ENCODE data around the gene BTNL2. TPM values are rescaled to one million over a fixed set of nuclear protein-coding genes. Genes with fewer than 3 reads are reported as not detected.

Gene BTNL2
- total and polyA plus RNA-seq, 9 of the 15 experiments (the other 6 are each of a cell fraction or from before 2014, with no cell fraction given) = not detected

DNA sequence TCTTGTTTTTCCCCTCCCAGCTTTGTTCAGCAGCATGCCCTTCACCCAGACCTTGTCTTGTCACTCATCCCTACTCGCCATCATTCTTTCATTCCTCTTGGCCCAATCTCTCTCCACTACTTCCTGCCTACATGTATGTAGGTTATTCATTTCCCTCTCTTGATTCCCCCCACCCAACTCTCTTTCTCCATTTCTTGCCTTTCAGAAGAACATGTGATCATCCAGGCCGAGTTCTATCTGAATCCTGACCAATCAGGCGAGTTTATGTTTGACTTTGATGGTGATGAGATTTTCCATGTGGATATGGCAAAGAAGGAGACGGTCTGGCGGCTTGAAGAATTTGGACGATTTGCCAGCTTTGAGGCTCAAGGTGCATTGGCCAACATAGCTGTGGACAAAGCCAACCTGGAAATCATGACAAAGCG, 35.3 kb upstream of the BTNL2 start:
- Histone ChIP-seq H3K79me2 (ENCODE audit: control insufficient read depth, insufficient read depth, low read length) (no peaks in the 10 kb centered on the region), H3K36me3 (ENCODE audit: control insufficient read depth, insufficient read depth, low read length) (no peaks in the 10 kb centered on the region), H3K4me1 (replicated peaks in 1 of 2; ENCODE audit: control insufficient read depth in 2 of 2, insufficient read depth in 2 of 2, low read length in 2 of 2) (no peaks in the 10 kb centered on the region), H2AFZ (ENCODE audit: low read depth, low read length) (no peak overlapping the region), H3K9ac (ENCODE audit: insufficient read depth in 1 of 2, low read depth in 2 of 2, low read length in 2 of 2) (no peak overlapping the region), H3K27ac (ENCODE audit: extremely low read depth, low read depth, low read length) (no peak overlapping the region), H3K4me2 (ENCODE audit: insufficient read depth, low read length) (no peak overlapping the region), H3K27me3 (ENCODE audit: control insufficient read depth in 2 of 2, insufficient read depth in 2 of 2, low read length in 2 of 2) (peaks cover 0 to 2% of the 10 kb centered on the region in 2 experiments; a peak in 2 of 5 replicates), H4K20me1 (replicated peaks; ENCODE audit: control insufficient read depth, insufficient read depth, low read length) (no peaks in the 10 kb centered on the region), H3K4me3 (no peak overlapping the region), H3K9me1 (ENCODE audit: control insufficient read depth, insufficient read depth, low read length) (no peaks in the 10 kb centered on the region), H3K9me3 (replicated peaks; ENCODE audit: control insufficient read depth, insufficient read depth, low read depth, low read length) (no peaks in the 10 kb centered on the region)
- FAIRE-seq (no peak), ATAC-seq (no peak), DNase-seq (ENCODE audit: extremely low read depth in 1 of 4, low spot score in 3 of 4) (no peak)
- ChIA-PET POLR2A (no interaction called here), CTCF (ENCODE audit: low intra/inter-chr PET ratio) (no interaction called here)
- no peak for TF ChIP-seq CXXC5 (CRISPR knock-in tag; IDR thresholded peaks at IDR 0.05)
- TF ChIP-seq POLR3G (IDR thresholded peaks at IDR 0.05; ENCODE audit: extremely low read depth, insufficient read length, insufficient replicate concordance) = no peak
- TF ChIP-seq KHSRP (IDR thresholded peaks at IDR 0.05) = no peak
- TF ChIP-seq, protein P1, sequence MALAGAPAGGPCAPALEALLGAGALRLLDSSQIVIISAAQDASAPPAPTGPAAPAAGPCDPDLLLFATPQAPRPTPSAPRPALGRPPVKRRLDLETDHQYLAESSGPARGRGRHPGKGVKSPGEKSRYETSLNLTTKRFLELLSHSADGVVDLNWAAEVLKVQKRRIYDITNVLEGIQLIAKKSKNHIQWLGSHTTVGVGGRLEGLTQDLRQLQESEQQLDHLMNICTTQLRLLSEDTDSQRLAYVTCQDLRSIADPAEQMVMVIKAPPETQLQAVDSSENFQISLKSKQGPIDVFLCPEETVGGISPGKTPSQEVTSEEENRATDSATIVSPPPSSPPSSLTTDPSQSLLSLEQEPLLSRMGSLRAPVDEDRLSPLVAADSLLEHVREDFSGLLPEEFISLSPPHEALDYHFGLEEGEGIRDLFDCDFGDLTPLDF (CRISPR knock-in tag; IDR thresholded peaks at IDR 0.05) = no peak
- TF ChIP-seq TAL1 (IDR thresholded peaks at IDR 0.05) = no peak
- in situ Hi-C loops (cut with MboI) = no loop called here
- intact Hi-C loops (cut with micrococcal nuclease) = no loop called here
- 2% methylated on average over 7 of the region's 7 CpGs for WGBS (ENCODE audit: insufficient coverage, low coverage, missing lambda C conversion rate)
- no TSS peak for BruUV-seq (replicated peaks)
